ENCODE measurements around the gene PUS10. TPM values are rescaled to one million over a fixed set of nuclear protein-coding genes. Genes with fewer than 3 reads are reported as not detected.

PUS10 gene
- total and polyA plus RNA-seq, 2 of the 8 experiments (the other 6 are each of a cell fraction or from before 2014, with no cell fraction given), result 1.3 to 3.1 TPM

Small RNAs within 50 kb of the gene (small RNA-seq; reads per million reads assigned to genes)
- gene RNA5SP95 (ENCODE audit: insufficient read depth) (not detected), gene RNU4-51P (ENCODE audit: insufficient read depth) (not detected)

Other genes starting within 250 kb of the PUS10 start
- gene REL, start 136.7 kb downstream of the PUS10 start, total RNA-seq (2021; fragmentation: NEBNext Ultra II Directional; extraction: Animal tissue kit (Norgen Biotek cat#: 25700)), result 6.3 and 7.5 TPM in 2 replicates
- 1.5 and 1.6 TPM in 2 replicates for gene REL, start 136.7 kb downstream of the PUS10 start, polyA plus RNA-seq (2011; rRNA removed)
- 21.8 and 22.3 TPM in 2 replicates for gene PEX13, start 535 bp downstream of the PUS10 start, total RNA-seq (2021; fragmentation: NEBNext Ultra II Directional; extraction: Animal tissue kit (Norgen Biotek cat#: 25700))
- 12.1 and 16.8 TPM in 2 replicates for gene PEX13, start 535 bp downstream of the PUS10 start, polyA plus RNA-seq (2011; rRNA removed)
- 12.0 and 12.1 TPM in 2 replicates for gene SANBR, start 47.6 kb upstream of the PUS10 start, total RNA-seq (2021; fragmentation: NEBNext Ultra II Directional; extraction: Animal tissue kit (Norgen Biotek cat#: 25700))
- gene SANBR, start 47.6 kb upstream of the PUS10 start, polyA plus RNA-seq (2011; rRNA removed), result 3.4 and 3.5 TPM in 2 replicates
- 9.0 and 9.3 TPM in 2 replicates for gene C2orf74, start 143.9 kb upstream of the PUS10 start, total RNA-seq (2021; fragmentation: NEBNext Ultra II Directional; extraction: Animal tissue kit (Norgen Biotek cat#: 25700))
- gene C2orf74, start 143.9 kb upstream of the PUS10 start, polyA plus RNA-seq (2011; rRNA removed), result 1.7 and 2.6 TPM in 2 replicates